ENCODE results near the gene CERS1. TPM values are rescaled to one million over a fixed set of nuclear protein-coding genes. Genes with fewer than 3 reads are reported as not detected.
A peak's percentile ranks its signal among the peaks of the same experiment; 100 is the strongest.

Gene CERS1
- total RNA-seq, 1 donor from 2014 or later = 0.18 TPM

GRCh38 chr19:18889949-18890745, 5.8 kb downstream of the CERS1 start:
- DNase-seq (ENCODE audit: low spot score) = no peak
- Mint-ChIP-seq H3K4me3 (ENCODE audit: low read depth) (no peak overlapping the region), H3K27me3 (ENCODE audit: low read depth) (peaks cover 13% of the 10 kb centered on the region), H3K36me3 (ENCODE audit: low read depth) (no peaks in the 10 kb centered on the region), H3K4me1 (ENCODE audit: low read depth) (no peaks in the 10 kb centered on the region), H3K9me3 (no peaks in the 10 kb centered on the region), H3K27ac (no peak overlapping the region)
- intact Hi-C loops (cut with micrococcal nuclease) = no loop called here

- no peak for DNase-seq (ENCODE audit: low spot score)
- Mint-ChIP-seq H3K27ac (no peak overlapping the region), H3K27me3 (ENCODE audit: low read depth) (peaks cover 3% of the 10 kb centered on the region), H3K36me3 (ENCODE audit: low read depth) (no peaks in the 10 kb centered on the region), H3K4me3 (ENCODE audit: low read depth) (no peak overlapping the region), H3K4me1 (ENCODE audit: low read depth) (no peaks in the 10 kb centered on the region), H3K9me3 (no peaks in the 10 kb centered on the region)
- intact Hi-C loops (cut with micrococcal nuclease) = no loop called here
These were observed 9.0 kb downstream of the CERS1 start for GRCh38 chr19:18886972-18887371.

DNA sequence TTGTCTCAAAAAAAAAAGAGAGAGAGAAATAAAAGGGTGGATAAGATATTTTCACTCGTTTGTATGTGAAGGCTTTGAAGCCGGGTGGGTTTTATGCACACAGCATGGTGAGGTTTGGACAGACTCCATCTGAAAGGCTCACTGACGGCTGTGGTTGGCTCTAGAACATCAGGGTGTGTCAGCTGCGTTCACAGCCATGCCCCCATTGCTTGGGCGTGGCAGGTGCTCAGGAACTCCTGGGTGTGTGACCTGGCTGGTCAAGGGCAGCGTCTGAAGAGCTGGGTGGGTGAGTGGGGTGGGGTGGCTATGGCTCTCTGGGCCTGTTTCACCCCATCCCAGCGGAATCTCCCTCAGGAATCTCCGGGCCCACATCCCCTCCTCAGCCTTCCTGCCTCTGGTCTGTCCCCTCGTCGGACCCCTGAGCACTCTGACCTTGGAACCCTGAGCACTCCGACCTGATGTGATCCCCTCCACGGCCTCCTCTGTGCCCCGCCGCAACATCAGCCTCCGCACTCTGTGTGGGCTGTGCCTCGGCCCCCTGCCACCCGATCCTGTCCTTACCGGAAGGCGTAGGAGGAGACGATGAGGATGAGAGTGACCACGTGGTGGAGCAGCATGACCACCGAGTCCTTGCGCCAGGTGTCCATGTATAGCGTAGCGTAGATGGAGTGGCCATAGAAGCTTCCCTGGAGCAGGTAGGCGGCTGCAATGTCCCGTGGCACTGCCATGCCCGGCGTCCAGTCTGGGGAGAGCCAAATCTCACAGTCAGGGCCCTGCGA, 12.2 kb downstream of the CERS1 start:
- intact Hi-C loops (cut with micrococcal nuclease) = no loop called here
- Mint-ChIP-seq H3K4me3 (ENCODE audit: low read depth) (no peak overlapping the region), H3K4me1 (ENCODE audit: low read depth) (no peaks in the 10 kb centered on the region), H3K36me3 (ENCODE audit: low read depth) (no peaks in the 10 kb centered on the region), H3K9me3 (no peaks in the 10 kb centered on the region), H3K27ac (no peak overlapping the region), H3K27me3 (ENCODE audit: low read depth) (no peaks in the 10 kb centered on the region)
- no peak for DNase-seq (ENCODE audit: low spot score)

DNA sequence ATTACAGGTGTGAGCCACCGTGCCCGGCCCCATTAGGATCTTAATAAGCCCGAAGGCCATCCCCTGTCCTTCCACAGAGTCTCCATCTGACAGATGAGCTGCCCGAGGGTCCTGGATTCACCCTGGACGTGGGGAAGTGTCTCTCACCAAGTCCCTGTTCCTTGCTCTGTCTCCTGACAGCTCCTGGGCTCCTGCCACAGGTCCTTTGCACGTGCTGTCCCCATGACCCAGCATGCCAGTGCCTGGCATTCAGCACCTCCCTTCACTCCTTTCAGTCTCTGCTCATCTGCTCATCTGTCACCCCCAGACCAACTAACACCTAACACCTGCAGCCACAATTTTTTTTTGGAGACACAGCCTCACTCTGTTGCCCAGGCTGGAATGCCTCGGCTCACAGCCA, 14.5 kb downstream of the CERS1 start:
- DNase-seq (ENCODE audit: low spot score) = no peak
- no peak overlapping the region for H3K4me3 Mint-ChIP-seq (ENCODE audit: low read depth)
- intact Hi-C loops (cut with micrococcal nuclease) = no loop called here
- H3K27ac Mint-ChIP-seq = no peak overlapping the region
- H3K27me3 Mint-ChIP-seq (ENCODE audit: low read depth) = no peaks in the 10 kb centered on the region
- H3K36me3 Mint-ChIP-seq (ENCODE audit: low read depth) = no peaks in the 10 kb centered on the region
- no peaks in the 10 kb centered on the region for H3K9me3 Mint-ChIP-seq
- no peaks in the 10 kb centered on the region for H3K4me1 Mint-ChIP-seq (ENCODE audit: low read depth)

- Mint-ChIP-seq H3K36me3 (ENCODE audit: low read depth) (no peaks in the 10 kb centered on the region), H3K27me3 (ENCODE audit: low read depth) (no peaks in the 10 kb centered on the region), H3K4me3 (ENCODE audit: low read depth) (no peak overlapping the region), H3K9me3 (no peaks in the 10 kb centered on the region), H3K4me1 (ENCODE audit: low read depth) (no peaks in the 10 kb centered on the region), H3K27ac (no peak overlapping the region)
- intact Hi-C loops (cut with micrococcal nuclease) = no loop called here
- DNase-seq (ENCODE audit: low spot score) = peak; percentile 25
These were observed 16.2 kb downstream of the CERS1 start for GRCh38 chr19:18879579-18880373.

DNA sequence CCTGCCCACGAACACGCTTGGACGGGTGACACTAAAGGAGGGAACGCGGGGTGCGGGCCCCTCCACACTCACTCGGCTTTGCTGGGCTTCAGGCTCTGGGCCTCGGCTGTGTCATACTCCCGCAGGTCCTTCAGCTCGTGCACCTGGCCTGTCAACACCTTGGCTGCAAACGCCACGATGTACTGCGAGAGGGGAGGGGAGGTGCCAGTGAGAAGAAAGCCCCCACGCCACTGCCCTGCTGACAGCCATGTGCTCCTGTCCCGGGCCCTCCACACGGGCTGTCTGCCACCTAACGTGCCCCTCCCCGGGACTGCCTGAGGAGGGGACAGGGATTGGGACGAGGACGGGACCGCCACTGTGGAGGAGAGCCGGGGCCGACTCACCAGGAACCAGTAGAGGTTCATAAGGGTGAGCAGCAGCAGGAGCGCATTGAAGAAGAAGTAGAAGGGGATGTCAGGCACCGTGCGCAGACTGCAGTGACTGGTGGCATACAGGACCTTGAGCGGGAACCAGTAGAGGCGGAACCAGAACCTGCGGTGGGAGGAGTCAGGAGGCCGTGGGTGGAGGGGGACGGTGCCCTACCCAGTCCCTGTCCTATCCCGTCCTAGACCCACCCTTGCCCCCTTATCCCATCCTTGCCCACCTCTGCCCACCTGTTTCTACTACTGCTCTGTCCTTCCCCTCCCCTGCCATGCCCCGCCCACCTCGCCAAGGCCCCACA, 16.9 kb downstream of the CERS1 start:
- Mint-ChIP-seq H3K36me3 (ENCODE audit: low read depth) (no peaks in the 10 kb centered on the region), H3K9me3 (no peaks in the 10 kb centered on the region), H3K4me3 (ENCODE audit: low read depth) (no peak overlapping the region), H3K27ac (no peak overlapping the region), H3K27me3 (ENCODE audit: low read depth) (no peaks in the 10 kb centered on the region), H3K4me1 (ENCODE audit: low read depth) (no peaks in the 10 kb centered on the region)
- no peak for DNase-seq (ENCODE audit: low spot score)
- intact Hi-C loops (cut with micrococcal nuclease) = no loop called here

DNA sequence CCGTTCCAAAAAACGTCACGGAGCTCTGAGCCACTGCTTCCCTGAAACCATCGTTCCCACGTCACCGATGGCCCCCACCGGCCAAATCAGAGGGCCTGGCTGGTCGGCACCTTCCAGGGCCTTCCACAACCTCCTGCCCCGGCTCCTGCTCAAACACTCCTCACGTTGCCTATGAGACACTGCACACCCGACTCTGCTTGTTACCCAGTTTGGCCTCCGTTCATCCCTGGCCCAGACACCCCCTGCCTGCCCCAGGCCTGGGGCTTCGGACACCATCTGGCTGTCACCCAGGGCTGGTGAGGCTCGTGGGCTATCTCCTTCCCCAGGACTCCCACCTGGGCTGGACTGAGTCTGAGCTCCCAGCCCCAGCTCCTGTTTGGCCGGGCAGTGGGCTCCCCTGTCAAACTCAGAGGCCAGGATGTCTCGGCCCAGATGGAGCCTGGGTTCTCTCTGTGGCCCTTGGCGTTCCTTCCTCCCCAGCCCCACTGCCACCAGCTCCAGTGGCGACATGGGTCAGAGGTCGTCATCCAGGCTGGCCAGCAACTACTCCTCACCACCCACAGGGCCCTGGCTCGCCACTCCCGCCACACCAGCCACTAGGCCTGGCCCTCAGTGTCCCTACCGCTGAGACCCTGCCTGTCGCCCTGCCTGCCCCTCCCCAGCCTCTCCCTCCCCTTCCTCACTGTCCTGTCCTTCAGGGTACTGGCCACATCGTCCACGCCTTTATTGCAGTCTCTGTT, 17.7 kb downstream of the CERS1 start:
- intact Hi-C loops (cut with micrococcal nuclease) = no loop called here
- Mint-ChIP-seq H3K9me3 (no peaks in the 10 kb centered on the region), H3K27me3 (ENCODE audit: low read depth) (no peaks in the 10 kb centered on the region), H3K4me3 (ENCODE audit: low read depth) (no peak overlapping the region), H3K36me3 (ENCODE audit: low read depth) (no peaks in the 10 kb centered on the region), H3K27ac (no peak overlapping the region), H3K4me1 (ENCODE audit: low read depth) (no peaks in the 10 kb centered on the region)
- DNase-seq (ENCODE audit: low spot score) = no peak

DNA sequence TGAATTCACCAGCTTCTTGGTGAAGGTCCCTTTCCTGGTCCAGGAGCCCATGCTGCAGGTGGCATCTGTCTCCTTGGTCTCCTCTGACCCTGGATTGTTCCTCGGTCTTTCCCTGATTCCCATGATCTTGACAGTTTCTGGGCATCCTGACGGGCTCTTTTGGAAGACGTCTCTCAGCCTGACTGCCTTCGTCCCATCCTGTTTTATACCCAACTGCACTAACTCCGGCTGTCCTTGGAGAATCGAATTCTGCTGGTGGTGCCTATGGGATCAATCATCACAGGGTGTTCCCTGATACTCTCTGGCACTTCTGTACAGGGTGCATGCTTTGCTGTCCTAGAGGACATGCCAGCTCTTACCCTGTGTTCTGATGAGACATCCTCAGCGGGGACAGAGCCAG, 19.1 kb downstream of the CERS1 start:
- Mint-ChIP-seq H3K27ac (no peak overlapping the region), H3K9me3 (no peaks in the 10 kb centered on the region), H3K4me1 (ENCODE audit: low read depth) (peaks cover 2% of the 10 kb centered on the region), H3K36me3 (ENCODE audit: low read depth) (no peaks in the 10 kb centered on the region), H3K4me3 (ENCODE audit: low read depth) (no peak overlapping the region), H3K27me3 (ENCODE audit: low read depth) (no peaks in the 10 kb centered on the region)
- no peak for DNase-seq (ENCODE audit: low spot score)
- intact Hi-C loops (cut with micrococcal nuclease) = no loop called here

GRCh38 chr19:18875726-18876125, 20.2 kb downstream of the CERS1 start:
- Mint-ChIP-seq H3K9me3 (no peaks in the 10 kb centered on the region), H3K4me1 (ENCODE audit: low read depth) (peaks cover 4% of the 10 kb centered on the region), H3K27ac (no peak overlapping the region), H3K27me3 (ENCODE audit: low read depth) (no peaks in the 10 kb centered on the region), H3K4me3 (ENCODE audit: low read depth) (no peak overlapping the region), H3K36me3 (ENCODE audit: low read depth) (peaks cover 7% of the 10 kb centered on the region)
- DNase-seq (ENCODE audit: low spot score) = no peak
- intact Hi-C loops (cut with micrococcal nuclease) = no loop called here

DNA sequence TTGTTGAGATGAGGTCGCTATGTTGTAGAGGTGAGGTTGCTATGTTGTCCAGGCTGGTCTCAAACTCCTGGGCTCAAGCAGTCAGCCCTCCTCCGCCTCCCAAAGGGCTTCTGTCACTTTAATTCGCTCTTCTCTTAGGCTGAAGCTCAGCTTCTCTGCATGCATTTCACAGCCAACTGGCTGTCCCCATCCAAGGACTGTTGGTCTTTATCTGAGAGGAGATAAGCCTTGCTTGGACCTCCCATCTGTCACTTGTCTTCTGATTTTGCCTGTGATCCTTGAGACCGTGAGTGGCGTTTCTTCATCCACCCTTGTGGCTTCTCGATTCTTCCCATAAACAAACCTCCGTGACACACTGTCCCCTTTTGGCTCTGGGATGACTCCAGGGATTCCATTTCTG, 24.4 kb downstream of the CERS1 start:
- intact Hi-C loops (cut with micrococcal nuclease) = no loop called here
- H3K9me3 Mint-ChIP-seq = no peaks in the 10 kb centered on the region

GRCh38 chr19:18870531-18871172, 25.3 kb downstream of the CERS1 start:
- H3K27me3 Mint-ChIP-seq (ENCODE audit: low read depth) = no peaks in the 10 kb centered on the region
- H3K4me3 Mint-ChIP-seq (ENCODE audit: low read depth) = no peak overlapping the region
- H3K27ac Mint-ChIP-seq = no peak overlapping the region
- peaks cover 31% of the 10 kb centered on the region for H3K36me3 Mint-ChIP-seq (ENCODE audit: low read depth)
- DNase-seq (ENCODE audit: low spot score) = no peak
- H3K9me3 Mint-ChIP-seq = no peaks in the 10 kb centered on the region
- intact Hi-C loops (cut with micrococcal nuclease) = no loop called here
- peaks cover 4% of the 10 kb centered on the region for H3K4me1 Mint-ChIP-seq (ENCODE audit: low read depth)

More for the DNA sequence above, 24.4 kb downstream of the CERS1 start:
- no peak for DNase-seq (ENCODE audit: low spot score)
- peaks cover 4% of the 10 kb centered on the region for H3K4me1 Mint-ChIP-seq (ENCODE audit: low read depth)
- no peak overlapping the region for H3K27ac Mint-ChIP-seq
- H3K27me3 Mint-ChIP-seq (ENCODE audit: low read depth) = no peaks in the 10 kb centered on the region
- H3K36me3 Mint-ChIP-seq (ENCODE audit: low read depth) = peaks cover 22% of the 10 kb centered on the region
- H3K4me3 Mint-ChIP-seq (ENCODE audit: low read depth) = no peak overlapping the region
